HG02571 (cell line): ENCODE data around the gene HMGXB4.

Source experiments
- ATAC-seq: cut with Tn5 transposase; IDR thresholded peaks from one replicate; pipeline ENCODE4 v1.9.1; 2021; ENCODE audit warnings: mild to moderate bottlenecking, moderate library complexity; ENCODE audit not compliant: unreplicated experiment

HMGXB4 gene

DNA sequence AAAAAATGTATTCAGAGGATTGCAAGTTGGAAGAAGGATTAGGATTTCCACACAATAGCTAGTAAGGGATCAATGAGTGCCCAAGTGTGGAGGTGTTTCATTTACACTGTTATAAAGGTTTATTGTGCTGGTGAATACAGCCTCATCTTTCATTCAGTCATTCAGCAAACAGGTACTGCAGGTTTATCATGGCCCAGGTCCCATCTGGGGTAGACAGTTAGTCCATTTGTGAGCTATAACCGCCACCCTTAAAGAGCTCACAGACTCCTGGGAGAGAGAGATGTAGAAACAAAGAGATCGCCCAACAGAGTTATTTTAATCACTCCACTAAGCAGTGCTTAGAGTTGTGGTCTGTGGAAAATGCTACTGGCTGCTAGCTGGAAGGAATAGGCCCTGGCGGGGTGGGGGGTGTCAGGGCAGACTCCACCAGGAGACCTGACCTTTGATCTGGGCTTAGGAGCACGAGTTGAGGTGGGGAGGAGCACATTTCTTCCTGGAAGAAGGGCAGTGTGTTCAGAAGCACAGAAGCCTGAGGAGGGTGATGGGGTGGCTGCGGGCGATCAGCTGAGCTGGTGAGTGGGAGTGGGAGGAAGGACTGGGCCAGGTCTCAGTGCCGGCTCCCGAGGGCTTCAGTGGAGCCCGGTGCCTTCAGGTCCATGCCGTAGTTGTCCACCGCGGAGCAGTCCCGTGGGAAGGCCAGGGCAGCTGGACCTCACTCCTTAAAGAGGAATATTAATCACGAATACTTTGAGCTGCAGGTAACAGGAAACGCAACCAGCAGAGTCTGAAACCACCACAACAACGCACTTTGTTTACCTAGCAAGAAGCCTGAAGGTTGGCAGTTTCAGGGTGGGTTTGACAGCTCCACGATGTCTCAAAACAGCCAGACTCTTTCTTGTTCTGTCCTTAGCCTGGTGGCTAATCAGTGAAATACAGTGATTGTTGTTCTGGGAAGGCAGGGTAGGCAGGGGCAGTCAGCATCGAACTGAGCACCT, 53.6 kb downstream of the HMGXB4 start:
- no peak for ATAC-seq

DNA sequence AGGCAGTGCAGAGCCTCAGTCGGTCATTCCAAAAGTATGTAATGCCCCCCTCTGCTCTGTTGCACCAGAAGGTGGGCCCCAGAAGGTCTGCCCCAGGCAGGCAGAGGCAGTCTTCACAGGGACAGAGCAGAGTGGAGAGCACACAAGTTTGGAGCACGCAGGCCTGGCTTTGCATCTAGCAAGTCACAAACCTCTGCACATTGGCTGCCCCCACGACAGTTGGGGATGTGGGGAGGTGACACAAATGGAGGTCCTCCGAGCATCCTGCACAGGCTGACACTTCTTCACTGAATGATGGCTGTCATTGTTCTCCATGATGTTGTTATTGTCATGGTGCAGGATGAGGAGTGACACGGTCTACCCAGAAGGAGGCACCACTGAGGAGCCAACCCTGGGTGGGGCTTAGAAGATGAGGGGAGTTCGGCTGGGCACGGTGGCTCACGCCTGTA, 54.3 kb downstream of the HMGXB4 start:
- ATAC-seq = no peak

DNA sequence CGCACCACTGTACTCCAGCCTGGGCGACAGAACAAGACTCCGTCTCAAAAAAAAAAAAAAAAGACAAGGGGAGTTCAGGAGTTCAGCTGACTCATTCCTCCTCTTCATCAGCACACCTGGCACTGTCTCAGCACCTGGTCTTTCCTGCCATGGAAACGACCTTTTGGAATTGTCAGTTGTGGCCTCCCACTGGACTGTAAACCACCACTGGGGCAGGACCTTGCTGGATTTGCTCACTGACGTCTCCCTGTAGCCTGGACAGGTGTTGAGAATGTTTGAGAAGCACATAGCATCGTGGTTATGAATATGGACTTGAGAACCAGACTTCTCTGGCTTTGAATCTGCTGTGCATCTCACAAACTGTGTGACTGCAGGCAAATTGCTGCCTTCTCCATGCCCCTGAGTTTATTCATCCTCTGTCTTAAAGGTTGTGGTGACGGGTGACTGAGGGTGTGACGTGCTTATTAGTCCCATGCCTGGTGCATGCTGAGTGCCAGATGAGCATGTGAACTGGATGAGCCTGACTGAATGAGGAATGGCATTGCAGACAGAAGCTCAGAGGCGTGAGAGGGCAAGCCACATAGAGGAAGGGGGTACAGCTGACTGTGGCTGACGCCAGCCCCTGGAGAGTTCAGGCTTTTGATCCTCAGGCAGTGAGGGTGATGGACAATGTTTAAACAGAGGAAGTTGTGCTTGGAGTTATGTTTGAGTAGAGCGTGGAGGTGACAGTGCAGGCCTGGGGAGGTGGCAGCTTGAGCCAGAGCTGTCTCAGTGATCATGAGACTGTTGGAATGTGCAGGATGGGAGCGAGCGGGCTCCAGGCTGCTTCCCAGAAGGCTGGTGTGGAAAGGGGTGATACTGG, 55.1 kb downstream of the HMGXB4 start:
- ATAC-seq = no peak

DNA sequence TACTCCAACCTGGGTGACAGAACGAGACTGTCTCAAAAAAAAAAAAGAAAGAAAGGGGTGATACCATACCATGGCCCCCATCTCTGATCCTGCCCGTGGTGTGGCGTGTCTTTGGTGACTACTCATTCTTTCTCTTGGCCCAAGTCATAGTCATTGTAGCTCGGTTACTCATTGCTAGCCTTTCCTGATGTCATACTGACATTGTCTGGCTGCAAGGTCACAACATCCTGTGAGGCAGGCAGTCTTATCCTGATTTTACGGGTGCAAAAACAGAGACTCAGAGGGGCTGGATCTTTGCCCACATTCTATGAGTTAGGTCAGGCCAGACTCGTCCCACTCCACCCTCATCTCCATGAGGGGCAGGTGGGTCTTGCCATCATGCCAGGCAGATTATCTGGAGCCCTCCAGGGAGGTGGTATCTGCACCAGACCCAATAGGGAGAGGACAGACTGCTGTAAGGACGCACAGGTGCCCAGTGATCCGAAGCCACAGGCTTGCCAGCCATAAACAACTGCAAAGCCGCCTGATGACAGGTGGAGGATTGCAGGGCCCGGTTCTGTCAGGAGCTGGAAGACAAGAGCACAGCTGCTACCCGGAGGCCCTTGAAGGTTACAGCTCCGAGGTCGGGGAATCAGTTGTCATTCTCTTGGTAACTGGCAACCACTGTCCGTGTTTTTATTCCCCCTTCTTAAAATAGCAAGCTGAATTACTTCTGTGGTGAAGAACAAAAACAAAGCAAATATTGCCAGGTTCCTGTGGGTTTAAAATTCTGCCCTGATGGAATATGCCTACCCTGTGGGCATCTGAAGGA, 56.2 kb downstream of the HMGXB4 start:
- no peak for ATAC-seq

DNA sequence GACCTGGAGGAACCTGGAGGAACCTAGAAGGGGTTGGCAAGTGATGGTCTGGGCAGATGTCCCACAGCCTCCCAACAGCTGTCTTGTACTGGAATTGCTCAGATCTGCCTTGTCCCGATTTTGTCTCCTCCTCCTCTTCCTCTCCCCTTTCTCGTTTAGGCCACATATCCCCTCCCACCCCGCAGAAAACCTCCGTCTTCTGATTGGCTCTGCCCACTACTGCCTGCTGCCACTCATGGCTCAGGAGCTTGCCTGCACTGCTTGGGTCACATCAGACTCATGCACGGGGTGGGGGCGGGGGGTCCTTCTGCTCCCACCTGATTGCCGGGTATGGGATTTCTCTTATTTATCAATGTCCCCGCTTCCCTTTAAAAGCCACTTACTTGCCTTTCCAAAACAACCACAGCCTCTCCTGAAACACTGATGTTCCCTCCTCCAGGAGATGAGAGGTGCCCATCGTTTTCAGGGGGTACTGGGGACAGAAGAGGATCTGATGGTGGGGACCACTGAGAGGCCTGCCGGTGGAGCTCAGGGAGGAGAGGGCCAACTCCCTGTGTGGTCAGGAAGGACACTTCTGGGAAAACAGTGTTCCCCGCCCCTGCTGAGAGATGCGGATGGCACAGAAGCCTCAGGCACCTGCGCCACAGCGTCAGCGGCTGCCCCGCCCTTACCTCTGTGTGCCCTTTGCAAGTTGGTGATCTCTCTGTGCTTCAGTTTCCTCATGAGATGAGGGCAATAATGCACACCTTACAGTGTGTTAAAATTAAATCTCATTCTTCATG, 57.1 kb downstream of the HMGXB4 start:
- no peak for ATAC-seq

DNA sequence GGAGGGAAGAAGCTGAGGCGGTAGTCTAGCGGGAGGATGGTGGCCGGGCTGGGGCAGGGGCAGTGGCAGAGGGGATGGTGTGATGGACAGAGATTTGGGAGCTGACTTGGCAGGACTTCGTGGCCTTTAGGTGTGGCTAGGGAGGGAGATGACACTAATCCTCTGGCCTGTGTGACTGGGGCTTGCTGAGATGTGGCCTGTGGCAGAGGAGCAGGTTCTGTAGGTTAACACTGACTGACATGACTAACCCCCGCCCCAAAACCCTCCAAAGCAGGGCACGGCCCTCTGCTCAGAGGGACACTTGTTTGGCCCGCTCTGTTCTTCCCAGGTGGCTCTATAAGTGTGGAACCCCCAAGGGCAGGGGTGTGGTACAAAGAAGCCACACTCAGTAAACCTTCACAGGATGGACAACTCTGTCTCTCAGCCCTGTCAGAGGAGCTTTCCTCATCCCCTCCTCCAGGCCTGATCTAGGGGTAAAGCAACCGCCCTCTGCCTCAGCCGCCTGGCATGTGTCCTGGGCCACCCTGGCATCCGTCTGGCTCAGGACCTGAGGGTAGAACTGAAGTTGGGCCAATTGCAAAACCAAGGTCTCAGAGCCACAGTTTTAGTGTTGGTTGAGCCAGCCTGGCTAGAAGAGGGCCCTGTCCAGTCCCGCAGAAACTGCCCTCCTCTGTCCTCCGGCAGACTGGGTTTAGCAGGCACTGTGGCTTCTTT, 58.0 kb downstream of the HMGXB4 start:
- no peak for ATAC-seq

DNA sequence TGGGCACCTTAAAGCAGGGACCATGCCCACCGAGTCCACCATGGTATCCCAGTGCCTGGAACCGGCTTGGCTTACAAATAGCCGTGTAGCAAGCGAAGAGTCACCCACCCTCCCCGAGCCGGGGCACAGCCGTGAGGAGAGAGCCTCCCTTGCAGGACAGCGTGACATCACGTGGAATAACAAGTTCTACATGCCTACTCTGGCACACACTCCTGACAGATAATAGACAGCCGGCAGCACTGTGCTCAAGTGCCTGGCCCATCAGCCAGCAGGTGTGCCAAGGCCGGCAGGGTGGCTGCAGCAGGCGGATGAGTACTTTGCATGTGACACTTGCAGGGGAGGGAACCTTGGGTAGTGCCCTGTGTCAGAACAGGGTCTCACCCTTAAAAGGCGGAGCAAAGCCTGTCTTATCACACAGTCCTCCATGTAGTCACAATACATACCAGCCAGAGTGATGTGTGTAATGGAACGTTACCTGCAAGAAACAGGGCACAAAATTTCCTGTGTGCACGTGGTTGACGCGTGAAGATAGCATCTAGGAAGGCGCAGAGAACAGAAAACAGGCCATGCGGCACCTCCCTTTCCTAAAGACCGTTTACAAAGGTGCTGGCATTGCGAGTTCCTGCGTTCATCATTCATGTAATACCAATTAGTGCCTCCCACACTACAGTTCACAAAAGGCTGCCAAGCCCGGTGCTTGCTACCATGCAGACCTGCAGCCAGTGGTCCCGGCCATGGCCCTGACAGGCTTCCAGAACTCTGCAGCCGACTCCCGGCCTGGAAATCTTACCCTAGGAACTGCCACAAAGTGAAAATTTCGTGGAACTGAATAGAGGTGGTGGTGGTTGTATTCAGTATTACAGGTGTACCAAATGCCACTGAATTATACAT, 58.8 kb downstream of the HMGXB4 start:
- ATAC-seq = no peak

DNA sequence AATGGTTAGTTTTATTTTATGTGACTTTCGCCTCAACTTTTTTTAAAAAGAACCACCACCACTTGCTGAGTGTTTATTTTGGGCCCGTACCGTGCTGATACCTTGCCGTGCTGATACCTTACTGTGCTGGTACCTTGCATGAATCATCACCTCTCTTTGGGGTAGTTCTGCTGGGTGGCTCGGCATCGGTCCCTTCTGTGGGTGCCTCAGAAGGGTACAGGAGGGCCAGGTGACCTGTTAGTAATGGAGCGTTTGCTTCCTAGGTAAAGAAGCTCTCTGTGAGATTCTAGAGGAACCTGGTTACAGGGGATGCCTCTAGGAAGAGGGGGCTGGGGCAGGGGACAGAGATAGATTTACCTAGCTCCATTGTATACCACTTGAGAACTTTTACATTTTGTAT, 59.5 kb downstream of the HMGXB4 start:
- ATAC-seq = no peak

DNA sequence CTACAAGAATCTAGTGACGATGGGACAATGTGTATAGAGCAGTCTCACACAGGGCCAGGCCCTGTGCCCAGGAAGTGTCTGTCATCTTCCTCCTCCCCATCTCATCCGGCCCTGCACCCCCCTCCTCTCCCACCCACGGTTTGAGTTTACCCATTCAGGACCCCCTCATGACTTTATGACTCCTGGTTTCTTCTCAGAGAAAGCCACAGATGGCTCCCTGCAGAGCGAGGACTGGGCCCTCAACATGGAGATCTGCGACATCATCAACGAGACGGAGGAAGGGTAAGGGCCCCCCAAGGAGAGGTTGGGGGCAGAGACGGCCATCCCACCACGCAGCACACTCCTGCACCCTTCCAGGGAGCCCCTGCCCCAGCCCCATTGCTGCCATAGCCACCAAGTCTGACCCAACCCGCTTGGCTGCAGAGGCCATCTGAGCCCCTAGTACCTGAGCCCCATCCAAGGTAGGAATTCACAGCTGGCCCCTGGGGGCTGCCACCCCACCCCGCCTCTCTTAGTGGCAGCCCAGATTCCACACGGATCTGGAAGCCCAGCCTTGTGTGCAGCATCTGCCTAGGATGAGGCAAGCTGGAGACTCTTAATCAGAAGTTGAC, 60.5 kb downstream of the HMGXB4 start:
- no peak for ATAC-seq

DNA sequence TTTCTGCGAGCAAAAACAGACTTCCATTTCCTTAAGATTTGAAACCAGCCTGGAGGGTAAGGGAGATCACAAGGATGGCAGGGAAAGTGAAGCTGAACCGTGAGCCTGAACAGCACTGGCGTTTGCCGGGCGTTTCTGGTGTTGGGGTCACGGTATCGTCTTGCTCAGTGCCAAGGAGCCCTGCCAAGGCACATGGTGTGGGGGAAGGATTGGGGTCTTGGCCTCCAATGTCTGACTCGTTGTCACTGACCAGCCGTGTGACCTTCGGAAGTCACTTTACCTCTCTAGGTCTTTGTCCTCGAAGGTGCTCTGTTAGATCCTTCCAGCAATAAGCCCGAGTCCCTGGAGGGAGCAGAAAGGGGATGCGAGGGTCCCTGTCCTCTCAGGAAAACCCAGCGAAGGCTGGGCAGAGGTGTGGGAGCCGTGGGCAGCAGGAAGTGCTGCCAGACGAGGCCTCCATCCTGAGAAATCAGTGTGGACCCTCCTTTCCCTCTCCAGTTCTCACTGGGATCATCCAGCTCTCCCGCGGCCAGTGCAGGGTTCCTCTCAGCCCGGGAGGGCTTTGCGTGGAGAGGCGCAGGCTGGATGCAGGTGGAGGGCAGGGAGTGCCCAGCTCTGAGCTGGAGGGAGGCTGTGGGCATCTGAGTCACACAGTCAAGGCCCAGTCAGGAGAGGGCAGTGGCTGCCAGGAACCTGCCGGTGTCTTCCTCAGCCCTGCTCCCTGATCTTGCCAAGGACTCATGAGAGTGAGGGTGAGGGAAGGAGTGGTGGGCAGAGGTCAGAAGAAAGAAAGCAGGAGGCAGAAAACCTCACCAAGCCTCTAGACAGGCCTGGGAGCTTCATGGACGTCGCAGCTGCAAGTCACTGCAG, 61.3 kb downstream of the HMGXB4 start:
- ATAC-seq = no peak

DNA sequence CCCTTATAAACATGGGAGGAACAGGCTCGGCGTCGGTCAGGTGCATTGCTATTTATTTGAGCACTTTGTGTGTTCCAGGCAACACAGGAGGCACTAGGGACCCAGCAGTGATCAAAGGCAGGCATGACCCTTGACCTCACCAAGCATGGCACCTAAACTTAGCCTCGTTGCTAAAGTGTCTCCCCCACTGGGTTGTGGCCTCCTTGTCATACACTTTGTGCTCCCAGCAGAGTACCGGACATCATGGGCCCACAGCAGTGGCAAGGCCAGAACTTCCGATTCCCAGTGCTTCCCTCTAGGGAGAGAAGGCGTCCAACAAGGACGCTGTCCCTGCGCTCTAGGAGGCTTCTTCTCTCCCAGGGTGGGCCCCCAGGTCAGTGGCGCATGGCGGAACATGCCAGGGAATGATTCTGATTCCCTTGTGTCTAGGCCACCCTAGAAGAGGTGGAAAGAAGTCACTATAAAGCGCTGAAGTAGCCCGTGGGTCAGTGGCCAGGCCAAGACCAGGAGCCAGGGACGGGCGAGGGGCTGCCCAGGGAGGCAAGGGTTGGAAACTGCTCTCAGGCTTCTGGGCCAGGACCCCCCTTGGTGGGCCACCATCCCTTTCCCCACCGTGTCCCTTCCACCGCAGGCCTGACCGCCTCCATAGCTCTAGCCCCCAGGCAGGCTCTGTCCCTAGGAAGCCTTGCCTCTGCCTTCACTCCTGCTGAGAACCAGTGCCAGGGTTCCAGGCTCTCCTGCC, 62.1 kb downstream of the HMGXB4 start:
- no peak for ATAC-seq

DNA sequence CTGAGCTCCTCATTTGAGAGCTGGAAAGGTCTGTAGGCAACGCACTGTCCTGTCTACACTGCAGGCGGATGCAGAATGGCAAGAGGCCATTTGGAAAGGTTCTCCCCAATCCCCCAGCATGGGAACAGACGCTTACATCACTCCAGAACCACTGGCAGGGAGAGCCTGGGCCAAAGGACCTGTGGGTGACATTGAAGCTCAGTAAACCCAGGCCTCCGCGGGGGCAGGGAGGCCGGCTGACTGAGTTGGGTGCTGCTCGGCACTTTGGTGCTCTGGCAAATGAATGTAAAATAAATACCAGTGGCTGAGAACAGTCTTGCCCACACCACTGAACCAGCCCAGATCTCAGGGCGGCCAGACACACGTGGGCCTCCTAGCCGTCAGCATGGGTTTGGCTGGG, 64.8 kb downstream of the HMGXB4 start:
- ATAC-seq = no peak

DNA sequence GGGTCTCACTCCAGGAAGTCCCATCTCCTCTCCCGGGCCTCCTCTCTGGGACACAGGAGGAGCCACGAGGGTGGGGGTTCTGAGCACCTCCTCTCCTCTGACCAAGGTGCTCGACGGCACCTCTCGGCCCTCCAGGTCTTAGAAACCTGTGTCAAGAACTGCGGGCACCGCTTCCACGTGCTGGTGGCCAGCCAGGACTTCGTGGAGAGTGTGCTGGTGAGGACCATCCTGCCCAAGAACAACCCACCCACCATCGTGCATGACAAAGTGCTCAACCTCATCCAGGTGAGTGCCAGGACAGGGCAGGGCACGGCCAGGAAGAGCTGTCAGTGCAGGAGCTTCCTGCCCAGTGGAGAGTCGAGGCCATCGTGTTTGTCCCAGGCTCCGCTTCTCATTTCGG, 65.6 kb downstream of the HMGXB4 start:
- ATAC-seq = no peak

DNA sequence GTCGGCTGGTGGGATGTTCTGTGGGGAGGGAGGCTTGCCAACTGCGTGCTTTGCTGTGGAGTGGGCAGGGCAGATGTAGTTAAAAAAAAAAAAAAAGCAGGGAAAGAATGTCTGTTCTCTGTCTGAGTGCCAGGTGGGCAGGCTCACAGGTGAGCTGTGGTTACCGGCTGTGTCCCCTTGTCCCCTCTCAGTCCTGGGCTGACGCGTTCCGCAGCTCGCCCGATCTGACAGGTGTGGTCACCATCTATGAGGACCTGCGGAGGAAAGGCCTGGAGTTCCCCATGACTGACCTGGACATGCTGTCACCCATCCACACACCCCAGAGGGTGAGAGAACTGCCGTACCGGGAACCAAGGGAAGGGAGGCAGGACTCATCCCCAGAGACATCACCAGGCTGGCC, 66.0 kb downstream of the HMGXB4 start:
- no peak for ATAC-seq

DNA sequence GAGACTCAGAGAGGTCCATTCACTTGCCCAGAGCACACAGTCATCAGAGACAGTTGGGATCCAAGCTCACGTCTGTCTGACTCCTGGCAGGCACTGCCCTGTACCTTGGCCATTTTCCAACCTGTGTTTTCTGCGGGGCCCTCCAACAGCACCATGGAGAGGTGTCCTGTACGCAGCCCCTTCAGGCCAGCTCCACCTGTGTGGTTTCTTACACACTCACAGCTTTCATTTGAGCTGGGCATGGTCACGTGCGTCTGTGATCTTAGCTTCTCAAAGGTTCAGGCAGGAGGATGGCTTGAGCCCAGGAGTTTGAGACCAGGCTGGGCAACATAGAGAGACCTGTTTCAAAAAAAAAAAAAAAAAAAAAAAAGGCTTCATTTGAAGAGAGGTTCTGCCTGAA, 66.8 kb downstream of the HMGXB4 start:
- ATAC-seq = no peak

DNA sequence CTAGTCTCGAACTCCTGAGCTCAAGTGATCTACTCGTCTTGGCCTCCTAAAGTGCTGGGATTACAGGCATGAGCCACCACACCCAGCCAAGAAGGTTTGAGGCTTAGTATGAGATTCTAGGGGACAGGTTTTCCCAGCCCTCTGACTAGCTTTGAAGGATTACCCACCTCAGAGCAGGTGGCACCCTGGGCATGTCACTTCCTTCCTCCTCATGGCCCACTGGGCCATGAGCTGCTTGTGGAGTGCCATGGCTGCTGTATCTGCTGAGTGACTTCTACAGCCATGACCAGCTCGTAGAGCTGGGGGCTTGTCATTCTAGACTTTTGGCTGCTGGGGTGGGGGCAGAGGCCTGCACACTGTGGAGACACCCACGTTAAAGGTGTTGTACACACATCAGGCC, 67.5 kb downstream of the HMGXB4 start:
- ATAC-seq = no peak
